Subcutaneous abdominal adipose tissue (tissue), 5 donors: ENCODE results near the gene ENTPD5.
"Not testable (repeated sequence)": the region's sequence is repeated elsewhere in the genome, so short reads cannot be mapped to it uniquely, and the experiment has no call there.

Experiments used
- H3K27ac ChIP-seq: one replicate; pipeline ENCODE4 v1.7.0; 2013; ENCODE audit warnings: low read depth, mild to moderate bottlenecking, inconsistent platforms, low read length, moderate library complexity
- H3K27me3 ChIP-seq, 5 donors: one replicate each; pipeline ENCODE4 v1.7.0; 2013; ENCODE audit warnings: low read length in 5 of 5, inconsistent platforms in 1 of 5; ENCODE audit not compliant: control insufficient read depth in 5 of 5, insufficient read depth in 4 of 5
- H3K36me3 ChIP-seq, 5 donors: one replicate each; pipeline ENCODE4 v1.7.0; 2013; ENCODE audit warnings: low read length in 5 of 5; ENCODE audit not compliant: control insufficient read depth in 5 of 5, insufficient read depth in 5 of 5
- H3K4me1 ChIP-seq, 5 donors: one replicate each; pipeline ENCODE4 v1.7.0; 2013; ENCODE audit warnings: low read length in 5 of 5, mild to moderate bottlenecking in 3 of 5, moderate library complexity in 1 of 5; ENCODE audit not compliant: control insufficient read depth in 5 of 5, insufficient read depth in 5 of 5
- H3K4me3 ChIP-seq, 5 donors: one replicate each; pipeline ENCODE4 v1.7.0; 2013; ENCODE audit warnings: low read length in 5 of 5, low read depth in 1 of 5
- H3K9ac ChIP-seq, 5 donors: one replicate each; pipeline ENCODE4 v1.7.0; 2013; ENCODE audit warnings: low read length in 5 of 5, mild to moderate bottlenecking in 4 of 5, moderate library complexity in 3 of 5
- H3K9me3 ChIP-seq, 5 donors: one replicate each; pipeline ENCODE4 v1.7.0; 2013; ENCODE audit warnings: low read length in 5 of 5; ENCODE audit not compliant: control insufficient read depth in 5 of 5
- donor health status: healthy.
- donor health status: healthy.
- donor health status: healthy.
- donor health status: healthy.
- donor health status: healthy.

Gene ENTPD5

DNA sequence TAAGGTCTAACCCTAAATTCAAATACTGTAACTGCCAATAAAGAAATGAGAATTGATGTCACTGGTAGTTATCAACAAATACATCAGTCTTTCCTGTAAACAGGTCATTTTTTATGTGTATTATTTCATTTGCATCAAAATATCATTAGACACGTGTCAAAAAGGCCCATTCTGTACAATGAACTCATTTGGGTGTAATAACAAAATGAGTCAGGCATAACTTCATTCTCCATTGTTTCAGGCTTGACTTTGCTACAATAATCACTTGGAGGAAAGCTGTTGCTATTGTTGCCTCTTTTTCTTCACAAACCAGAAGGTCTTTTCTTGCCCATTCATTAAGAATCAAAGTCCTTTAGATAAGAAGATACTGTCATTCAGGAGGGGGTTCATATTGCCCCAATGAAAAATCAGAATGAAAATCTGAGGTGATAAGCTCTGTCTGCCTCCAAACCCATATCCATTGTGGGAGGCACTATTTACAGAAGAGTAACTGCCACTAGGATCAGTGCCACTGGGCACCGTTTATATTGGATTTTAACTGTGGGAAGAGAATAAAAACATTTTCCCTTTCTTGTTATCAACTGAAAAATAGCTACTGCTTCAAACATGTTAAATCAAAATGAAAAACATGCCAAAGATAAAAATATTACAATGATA, 10.1 kb downstream of the ENTPD5 start:
- H3K9ac ChIP-seq: no peak overlapping the region
- H3K36me3 ChIP-seq: peaks cover 14 to 44% (median 29%) of the 10 kb centered on the region in 5 donors
- H3K9me3 ChIP-seq: no peaks in the 10 kb centered on the region
- no peaks in the 10 kb centered on the region for H3K27me3 ChIP-seq
- H3K4me1 ChIP-seq: no peaks in the 10 kb centered on the region
- H3K4me3 ChIP-seq: no peak overlapping the region
- H3K27ac ChIP-seq: no peak overlapping the region

DNA sequence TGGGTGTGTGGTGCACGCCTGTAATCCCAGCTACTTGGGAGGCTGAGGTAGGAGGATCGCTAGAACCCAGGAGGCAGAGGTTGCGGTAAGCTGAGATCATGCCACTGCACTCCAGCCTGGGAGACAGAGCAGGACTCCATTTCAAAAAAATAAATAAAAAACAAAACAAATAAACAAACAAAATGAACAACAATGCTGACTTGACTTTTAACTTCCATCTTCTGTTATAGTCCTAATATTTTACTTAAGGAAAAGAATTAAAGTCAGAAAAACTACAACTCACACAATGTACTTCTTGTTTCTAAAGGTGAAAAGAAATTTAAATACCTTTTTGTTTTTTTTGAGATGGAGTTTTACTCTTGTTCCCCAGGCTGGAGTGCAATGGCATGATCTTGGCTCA, 13.4 kb downstream of the ENTPD5 start:
- not testable (repeated sequence) for H3K9me3 ChIP-seq, H3K27ac ChIP-seq, H3K4me1 ChIP-seq, H3K27me3 ChIP-seq, H3K9ac ChIP-seq, H3K4me3 ChIP-seq
- peaks cover 11 to 38% (median 18%) of the 10 kb centered on the region in 5 donors for H3K36me3 ChIP-seq

DNA sequence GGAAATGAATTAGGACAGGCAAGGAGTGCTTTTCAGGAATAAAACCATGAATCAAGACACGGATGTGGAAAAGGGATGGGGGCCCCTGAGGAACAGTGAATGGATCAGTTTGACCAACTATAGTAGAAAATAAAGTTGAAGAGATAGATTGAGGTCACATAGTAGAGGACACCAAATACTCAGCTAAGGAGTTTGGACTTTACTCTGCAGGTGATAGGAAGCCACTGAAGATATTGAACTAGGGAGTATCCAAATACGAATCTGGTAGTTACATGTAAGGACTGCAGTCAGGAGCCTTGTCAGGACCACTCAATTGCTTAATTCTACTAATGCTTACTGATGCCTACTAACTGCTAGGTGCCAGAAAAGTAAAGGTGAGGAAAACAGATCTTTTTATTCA, 20.4 kb downstream of the ENTPD5 start:
- Histone ChIP-seq H3K4me3 (no peak overlapping the region), H3K36me3 (peaks cover 3 to 17% (median 10%) of the 10 kb centered on the region in 5 donors), H3K27ac (no peak overlapping the region), H3K9me3 (no peaks in the 10 kb centered on the region), H3K9ac (no peak overlapping the region), H3K4me1 (peaks cover 0 to 10% (median 4%) of the 10 kb centered on the region in 5 donors), H3K27me3 (no peaks in the 10 kb centered on the region)

DNA sequence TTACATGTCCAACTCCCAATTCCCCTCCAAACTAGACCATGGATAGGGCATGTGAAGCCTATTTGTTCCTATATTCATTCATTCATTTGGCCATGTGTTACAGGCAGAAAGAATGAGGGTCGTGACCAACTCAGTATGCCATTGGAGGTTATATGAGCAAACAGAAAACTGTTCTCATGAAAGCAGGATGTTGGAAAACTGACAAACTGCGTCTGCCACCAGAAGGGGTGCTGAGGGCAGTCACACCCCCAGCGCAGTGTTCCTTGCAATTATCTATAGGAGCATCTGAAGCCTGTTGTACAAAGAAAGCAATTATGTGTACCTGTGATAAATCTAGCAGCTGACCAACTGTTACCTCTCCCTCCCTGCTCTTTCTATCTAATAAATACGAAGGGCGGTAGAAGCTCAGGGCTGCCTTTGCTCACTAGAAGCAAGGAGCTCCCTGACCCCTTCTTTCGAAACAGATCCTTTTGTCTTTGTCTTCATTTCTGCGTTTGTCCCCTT, 21.1 kb downstream of the ENTPD5 start:
- peaks cover 2 to 12% (median 9%) of the 10 kb centered on the region in 5 donors for H3K36me3 ChIP-seq
- no peak overlapping the region for H3K9ac ChIP-seq
- no peaks in the 10 kb centered on the region for H3K9me3 ChIP-seq
- no peaks in the 10 kb centered on the region for H3K27me3 ChIP-seq
- peaks cover 0 to 10% (median 4%) of the 10 kb centered on the region in 5 donors for H3K4me1 ChIP-seq
- H3K27ac ChIP-seq: no peak overlapping the region
- H3K4me3 ChIP-seq: no peak overlapping the region

DNA sequence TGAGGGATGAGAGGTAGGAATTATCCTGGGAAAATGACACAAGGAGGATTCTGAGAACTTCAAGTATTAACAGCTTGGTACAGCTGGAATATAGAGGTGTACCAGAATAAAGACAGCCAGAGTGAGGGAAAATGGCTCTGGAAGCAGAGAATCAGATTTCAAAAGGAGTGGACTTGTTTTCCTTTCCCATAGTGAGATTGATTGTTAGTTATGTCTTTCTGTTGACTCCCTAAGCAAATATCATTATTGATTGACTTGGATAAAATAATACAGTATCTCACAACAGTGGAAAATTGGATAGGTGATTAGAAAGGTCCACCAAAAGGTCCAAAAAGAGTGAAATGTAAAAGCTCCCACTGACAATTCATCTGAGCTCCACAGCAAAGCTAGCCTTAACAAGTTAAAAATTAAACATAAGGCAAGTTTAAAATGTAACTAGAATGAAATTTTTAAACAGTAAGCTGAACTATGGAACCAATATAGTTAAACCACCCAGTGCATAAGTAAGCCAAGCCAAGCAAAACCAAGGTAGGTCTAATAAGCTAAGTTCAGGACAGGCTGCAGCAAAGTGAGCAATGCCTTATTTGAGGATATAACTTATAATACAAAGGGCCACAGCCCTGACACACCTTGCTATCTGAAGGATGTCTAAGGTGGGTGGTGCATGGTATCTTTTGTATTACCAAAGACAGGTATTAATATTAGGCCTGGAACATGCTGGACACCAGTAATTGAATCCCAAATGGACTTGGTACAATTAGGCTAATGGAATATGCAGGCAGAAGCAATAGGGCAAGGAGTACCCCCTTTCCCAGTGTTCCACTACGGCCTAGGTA, 21.8 kb downstream of the ENTPD5 start:
- Histone ChIP-seq H3K27ac (no peak overlapping the region), H3K36me3 (peaks cover 0 to 14% (median 9%) of the 10 kb centered on the region in 5 donors), H3K4me3 (no peak overlapping the region), H3K4me1 (peaks cover 0 to 10% (median 4%) of the 10 kb centered on the region in 5 donors), H3K27me3 (no peaks in the 10 kb centered on the region), H3K9ac (no peak overlapping the region), H3K9me3 (no peaks in the 10 kb centered on the region)

DNA sequence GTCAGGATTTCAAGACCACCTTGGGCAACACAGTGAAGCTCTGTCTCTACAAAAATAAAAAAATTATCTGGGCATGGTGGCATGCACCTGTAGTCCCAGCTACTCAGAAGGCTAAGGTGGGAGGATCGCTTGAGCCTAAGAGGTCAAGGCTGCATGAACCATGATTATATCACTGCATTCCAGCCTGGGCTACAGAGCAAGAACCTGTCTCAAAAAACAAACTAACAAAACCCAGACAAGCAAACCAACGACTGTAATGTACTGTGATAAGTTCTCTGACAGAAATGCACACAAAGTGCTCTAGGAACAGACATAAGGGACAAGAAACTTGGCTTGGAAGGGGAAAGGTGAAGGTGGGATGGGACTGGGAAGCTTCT, 22.4 kb downstream of the ENTPD5 start:
- H3K4me1 ChIP-seq: peaks cover 0 to 10% (median 4%) of the 10 kb centered on the region in 5 donors
- no peaks in the 10 kb centered on the region for H3K9me3 ChIP-seq
- H3K27me3 ChIP-seq: no peaks in the 10 kb centered on the region
- H3K4me3 ChIP-seq: no peak overlapping the region
- peaks cover 0 to 14% (median 9%) of the 10 kb centered on the region in 5 donors for H3K36me3 ChIP-seq
- no peak overlapping the region for H3K27ac ChIP-seq
- no peak overlapping the region for H3K9ac ChIP-seq

DNA sequence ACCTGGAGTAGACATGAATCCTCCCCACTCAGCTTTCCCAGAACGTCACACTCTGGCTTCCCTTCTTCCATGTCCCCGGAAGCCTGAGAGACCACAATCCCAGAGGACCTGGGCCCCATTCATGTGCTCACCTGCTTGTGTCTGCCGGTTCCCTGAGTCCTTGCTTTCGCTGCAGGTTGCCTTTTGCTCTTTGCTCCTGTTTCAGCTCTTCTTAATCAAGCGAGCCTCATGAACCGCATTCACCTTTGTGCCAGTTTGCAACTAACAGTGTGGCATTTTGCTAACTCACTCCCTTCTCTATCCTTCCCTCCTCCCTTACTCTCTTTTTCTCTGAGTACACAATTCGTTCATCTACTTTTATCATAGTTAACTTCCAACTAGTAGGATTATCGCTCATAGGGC, 23.1 kb downstream of the ENTPD5 start:
- peak overlapping the region in 2 of 5 donors; percentile 9 to 61 for H3K4me3 ChIP-seq
- peaks cover 0 to 14% (median 9%) of the 10 kb centered on the region in 5 donors for H3K36me3 ChIP-seq
- no peaks in the 10 kb centered on the region for H3K9me3 ChIP-seq
- H3K27me3 ChIP-seq: no peaks in the 10 kb centered on the region
- no peak overlapping the region for H3K27ac ChIP-seq
- peaks cover 0 to 10% (median 4%) of the 10 kb centered on the region in 5 donors for H3K4me1 ChIP-seq
- H3K9ac ChIP-seq: peak overlapping the region in 3 of 5 donors; percentile 16 to 52 (median 17)

DNA sequence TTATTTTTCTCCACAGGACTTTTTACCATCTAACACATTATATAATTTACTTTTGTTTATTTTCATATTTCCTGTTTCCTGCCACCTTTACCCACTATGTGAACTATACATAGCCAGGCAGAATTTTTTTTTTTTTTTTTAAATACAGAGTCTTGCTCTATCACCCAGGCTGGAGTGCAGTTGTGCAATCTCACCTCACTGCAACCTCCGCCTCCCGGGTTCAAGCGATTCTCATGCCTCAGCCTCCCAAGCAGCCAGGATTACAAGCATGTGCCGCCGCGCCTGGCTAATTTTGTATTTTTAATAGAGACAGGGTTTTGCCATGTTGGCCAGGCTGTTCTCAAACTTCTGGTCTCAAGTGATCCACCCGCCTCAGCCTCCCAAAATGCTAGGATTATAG, 24.2 kb downstream of the ENTPD5 start:
- H3K27me3 ChIP-seq: not testable (repeated sequence)

DNA sequence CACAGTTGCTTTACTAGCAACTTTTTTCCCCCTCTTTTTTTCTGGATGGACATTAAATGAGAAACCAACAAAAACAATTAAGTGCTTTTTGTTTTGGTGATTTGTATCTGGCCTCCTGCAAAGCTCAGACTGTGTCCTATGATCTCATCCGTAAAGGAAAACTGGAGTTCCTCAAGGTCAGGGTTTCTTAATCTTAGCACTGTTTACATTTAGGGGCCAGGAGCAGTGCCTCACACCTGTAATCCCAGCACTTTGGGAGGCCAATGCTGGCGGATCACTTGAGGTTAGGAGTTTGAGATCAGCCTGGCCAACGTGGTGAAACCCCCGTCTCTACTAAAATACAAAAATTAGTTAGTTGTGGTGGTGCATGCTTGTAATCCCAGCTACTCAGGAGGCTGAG, 28.0 kb downstream of the ENTPD5 start:
- no peaks in the 10 kb centered on the region for H3K9me3 ChIP-seq
- H3K36me3 ChIP-seq: peaks cover 14 to 25% (median 18%) of the 10 kb centered on the region in 5 donors
- H3K27ac ChIP-seq: no peak overlapping the region
- H3K4me3 ChIP-seq: no peak overlapping the region
- H3K9ac ChIP-seq: no peak overlapping the region
- no peaks in the 10 kb centered on the region for H3K27me3 ChIP-seq
- H3K4me1 ChIP-seq: peaks cover 0 to 6% (median 3%) of the 10 kb centered on the region in 5 donors

More for the DNA sequence above, 24.2 kb downstream of the ENTPD5 start:
- not testable (repeated sequence) for H3K9me3 ChIP-seq, H3K9ac ChIP-seq, H3K4me3 ChIP-seq, H3K27ac ChIP-seq
- H3K4me1 ChIP-seq: peaks cover 0 to 10% (median 4%) of the 10 kb centered on the region in 5 donors
- H3K36me3 ChIP-seq: peaks cover 0 to 14% (median 9%) of the 10 kb centered on the region in 5 donors

DNA sequence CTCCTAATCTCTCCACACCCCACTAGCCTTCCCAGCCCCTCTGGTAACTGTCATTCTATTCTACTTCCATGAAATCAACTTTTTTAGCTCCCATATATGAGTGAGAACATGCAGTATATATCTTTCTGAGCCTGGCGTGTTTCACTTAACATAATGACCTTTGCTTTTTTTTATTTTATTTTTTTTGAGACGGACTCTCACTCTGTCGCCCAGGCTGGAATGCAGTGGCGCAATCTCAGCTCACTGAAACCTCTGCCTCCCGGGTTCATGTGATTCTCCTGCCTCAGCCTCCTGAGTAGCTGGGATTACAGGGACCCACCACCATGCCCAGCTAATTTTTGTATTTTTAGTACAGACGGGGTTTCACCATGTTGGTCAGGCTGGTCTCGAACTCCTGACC, 30.4 kb downstream of the ENTPD5 start:
- H3K27me3 ChIP-seq, H3K27ac ChIP-seq, H3K4me1 ChIP-seq, H3K9me3 ChIP-seq, H3K9ac ChIP-seq, H3K4me3 ChIP-seq: not testable (repeated sequence)
- peaks cover 15 to 27% (median 24%) of the 10 kb centered on the region in 5 donors for H3K36me3 ChIP-seq
